Activated CD8-positive, alpha-beta memory T cell treated with anti-CD3 and anti-CD28 coated beads for 4 hours (primary cell): Measurements from ENCODE around the gene TMED1.

Experiments used
- DNase-seq, 2 donors: peaks; one replicate each; pipeline ENCODE4 v3.0.0-alpha.2; 2020; ENCODE audit warnings: low read depth in 2 of 2

TMED1 gene

DNA sequence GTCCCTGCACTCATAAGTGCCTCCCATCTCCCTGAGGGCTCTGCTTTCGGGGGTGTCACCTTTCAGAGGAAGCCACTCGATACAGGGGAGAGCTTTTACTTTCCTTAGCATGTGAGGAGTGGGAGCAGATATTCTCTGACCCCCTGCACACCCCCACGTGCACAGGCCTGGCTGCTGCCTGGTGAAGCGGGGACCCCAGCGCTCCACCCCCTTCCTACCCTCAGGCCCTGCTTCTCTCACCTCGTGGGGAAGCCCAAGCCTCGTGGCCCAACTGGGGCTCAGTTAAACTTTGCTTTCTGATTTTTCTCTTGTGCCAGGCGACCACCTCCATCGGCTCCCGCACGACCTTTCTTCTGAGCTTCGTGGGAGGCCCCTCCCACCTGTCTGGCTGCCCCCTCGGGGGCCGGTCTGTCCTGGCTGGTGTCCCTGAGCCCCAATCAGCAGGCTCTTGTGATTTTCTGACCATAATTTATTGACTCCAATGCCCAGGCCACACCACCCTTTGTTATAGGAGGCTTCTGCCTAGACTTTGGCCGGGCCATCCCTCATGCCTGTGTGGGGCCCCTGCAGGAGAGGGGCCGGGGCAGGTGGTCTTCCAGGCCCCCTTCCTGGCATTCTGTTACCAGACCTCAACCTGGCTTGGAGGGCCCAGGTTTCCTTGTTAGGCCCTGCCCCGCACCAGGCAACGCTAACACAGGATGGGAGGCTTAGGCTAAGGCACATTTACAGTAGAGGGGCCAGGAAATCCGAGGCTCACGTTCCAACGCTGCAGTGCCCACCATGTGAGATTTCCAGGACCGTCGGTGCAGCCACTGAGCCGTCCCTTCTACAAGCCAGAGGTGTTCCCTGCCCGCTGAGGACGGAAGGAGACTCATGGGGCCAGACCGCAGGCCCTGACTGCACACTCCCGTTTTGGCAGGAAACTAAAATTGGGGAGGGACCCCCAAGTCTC, 3.7 kb downstream of the TMED1 start:
- no peak for DNase-seq

DNA sequence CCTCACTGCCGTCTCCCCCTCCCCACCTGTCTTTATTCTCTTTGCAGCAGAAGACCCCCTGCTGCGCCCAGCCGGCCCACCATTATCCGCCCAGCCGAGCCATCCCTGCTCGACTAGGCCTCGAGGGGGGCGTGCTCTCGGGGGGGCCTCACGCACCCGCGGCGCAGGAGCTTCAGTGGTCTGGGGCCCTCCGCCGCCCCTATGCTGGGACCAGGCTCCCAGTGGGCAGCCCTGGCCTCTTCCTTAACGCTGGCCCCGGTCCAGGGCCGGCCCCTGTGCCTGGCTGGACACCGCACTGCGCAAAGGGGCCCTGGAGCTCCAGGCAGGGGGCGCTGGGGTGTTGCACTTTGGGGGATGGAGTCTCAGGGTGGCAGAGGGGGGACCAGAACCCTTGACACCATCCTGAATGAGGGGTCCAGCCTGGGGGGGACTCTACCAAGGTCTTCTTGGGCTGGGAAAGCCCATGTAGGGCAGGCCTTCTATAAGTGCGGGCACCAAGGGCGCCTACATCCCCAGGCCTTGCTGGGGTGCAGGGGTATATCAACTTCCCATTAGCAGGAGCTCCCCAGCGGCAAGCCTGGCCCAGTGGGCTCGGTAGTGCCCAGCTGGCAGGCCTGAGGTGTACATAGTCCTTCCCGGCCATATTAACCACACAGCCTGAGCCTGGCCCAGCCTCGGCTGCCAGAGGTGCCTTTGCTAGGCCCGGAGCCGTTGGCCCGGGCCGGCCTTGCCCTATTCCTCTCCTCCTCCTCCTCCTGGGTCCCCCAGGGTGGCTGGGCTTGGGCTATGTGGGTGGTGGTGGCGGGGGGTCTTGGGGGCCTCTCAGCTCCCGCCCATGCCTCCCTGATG, 4.9 kb downstream of the TMED1 start:
- DNase-seq: no peak

DNA sequence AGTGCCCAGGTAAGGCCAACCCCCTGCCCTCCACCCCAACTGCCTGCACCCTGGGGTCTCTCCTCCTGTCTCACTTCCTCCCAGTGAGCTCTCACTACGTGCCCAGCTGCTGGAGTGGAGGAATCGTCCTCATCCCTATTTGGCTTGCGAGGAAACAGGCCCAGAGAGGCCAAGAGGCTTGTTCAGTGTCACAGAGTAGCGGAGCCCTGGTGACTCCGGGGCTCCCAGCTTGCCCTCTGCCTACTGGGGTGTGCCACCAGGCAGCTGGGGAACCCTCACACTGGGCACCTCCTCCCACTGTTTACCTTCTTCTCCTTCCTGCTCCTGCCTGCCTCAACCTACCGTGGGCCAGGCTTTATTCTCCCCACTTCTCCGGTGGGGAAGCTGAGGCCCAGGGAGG, 5.6 kb downstream of the TMED1 start:
- no peak for DNase-seq

DNA sequence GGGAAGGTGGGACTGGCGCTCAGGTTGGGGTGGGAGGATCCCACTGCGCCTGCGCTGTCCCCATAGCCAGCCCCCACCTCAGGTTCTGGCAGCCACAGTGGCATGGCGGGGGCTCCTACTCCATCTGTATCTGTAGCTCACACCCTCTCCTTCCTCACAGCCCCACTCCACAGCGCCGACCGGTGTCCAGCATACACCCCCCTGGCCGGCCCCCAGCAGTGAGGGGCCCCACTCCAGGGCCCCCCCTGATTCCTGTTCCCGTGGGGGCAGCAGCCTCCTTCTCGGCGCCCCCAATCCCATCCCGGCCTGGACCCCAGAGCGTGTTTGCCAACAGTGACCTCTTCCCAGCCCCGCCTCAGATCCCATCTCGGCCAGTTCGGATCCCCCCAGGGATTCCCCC, 6.0 kb downstream of the TMED1 start:
- no peak for DNase-seq

DNA sequence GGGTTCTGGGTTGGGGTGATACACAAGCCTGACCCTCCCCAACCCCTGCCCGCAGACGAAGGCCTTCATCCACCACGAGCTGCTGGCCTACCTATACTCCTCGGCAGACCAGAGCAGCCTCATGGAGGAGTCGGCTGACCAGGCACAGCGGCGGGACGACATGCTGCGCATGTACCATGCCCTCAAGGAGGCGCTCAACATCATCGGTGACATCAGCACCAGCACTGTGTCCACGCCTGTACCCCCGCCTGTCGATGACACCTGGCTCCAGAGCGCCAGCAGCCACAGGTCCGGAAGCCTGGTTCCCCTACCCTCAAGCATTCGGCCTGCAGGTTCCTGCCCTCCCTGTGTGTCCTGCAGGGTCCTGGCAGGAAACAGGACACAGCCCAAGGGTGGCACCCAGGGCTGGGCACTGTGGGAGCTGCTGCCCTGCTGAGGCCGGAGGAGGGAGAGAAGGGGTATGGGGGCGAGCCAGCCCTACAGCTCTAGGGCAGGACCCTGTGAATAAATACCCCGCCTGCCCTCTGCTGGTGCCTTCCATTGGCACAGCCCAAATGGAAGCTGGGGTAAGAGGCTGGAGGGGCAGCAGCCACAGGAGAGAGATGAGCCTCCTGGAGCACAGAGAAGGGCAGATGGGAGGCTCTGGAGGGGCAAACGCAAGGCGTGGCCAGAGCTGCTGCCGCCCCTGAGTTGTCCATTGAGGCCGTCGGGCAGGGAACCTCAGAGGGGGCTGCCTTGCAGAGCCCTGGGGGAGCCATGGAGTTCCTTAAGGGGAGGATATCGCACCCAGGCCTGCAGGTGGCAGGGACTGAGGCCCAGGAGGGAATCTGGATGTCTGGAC, 6.8 kb downstream of the TMED1 start:
- DNase-seq: no peak

DNA sequence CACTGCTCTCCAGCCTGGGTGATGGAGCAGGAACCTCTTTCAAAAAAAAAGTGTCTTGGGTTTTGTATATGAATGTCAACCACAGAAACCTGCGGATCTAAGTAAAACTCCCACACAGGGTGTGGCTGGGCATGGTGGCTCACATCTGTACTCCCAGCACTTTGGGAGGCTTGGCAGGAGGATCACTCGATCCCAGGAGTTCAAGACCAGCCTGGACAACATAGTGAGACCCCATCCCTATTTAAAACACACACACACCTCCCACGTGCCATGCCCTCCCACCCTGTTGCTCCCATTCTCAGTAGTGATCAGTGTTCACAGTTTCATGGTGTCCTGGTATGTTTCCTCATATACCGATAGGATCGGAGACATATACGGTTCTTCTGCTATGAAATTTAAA, 9.2 kb downstream of the TMED1 start:
- no peak for DNase-seq

DNA sequence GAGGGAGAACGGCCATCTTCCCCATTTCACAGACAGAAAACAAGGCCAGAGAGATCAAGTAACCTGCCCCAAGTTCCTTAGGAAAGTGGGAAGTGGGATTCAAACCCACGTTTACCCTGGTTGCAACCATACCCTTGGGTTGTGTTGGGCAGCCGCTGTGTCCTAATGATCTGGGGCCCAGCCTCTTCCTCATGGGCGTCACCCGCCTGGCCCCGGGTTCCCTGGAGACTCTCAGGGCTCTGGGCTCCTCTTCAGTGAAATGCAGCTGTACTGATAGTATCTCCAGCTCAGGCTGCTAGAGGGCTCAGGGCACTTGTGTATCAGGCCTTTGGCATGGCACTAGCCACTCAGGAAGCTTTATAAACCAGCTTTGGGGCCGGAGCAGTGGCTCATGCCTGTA, 9.8 kb downstream of the TMED1 start:
- no peak for DNase-seq

DNA sequence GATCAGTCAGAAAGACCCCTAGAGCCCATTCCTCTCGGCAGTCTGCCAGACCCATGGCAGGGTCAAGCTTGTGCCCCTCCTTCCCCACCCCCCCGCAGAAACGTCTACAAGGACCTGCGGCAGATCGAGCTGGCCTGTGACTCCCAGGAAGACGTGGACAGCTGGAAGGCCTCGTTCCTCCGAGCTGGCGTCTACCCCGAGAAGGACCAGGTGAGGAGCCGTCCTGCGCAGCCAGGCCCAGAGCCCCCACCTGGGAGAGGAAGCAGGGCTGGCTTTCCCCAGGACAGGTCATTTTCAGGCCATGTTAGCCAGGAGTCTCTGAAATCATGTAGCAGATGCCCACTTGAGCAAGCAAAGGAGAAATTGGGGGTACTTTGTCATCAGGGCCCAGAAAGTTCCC, 12.3 kb downstream of the TMED1 start:
- DNase-seq: no peak

DNA sequence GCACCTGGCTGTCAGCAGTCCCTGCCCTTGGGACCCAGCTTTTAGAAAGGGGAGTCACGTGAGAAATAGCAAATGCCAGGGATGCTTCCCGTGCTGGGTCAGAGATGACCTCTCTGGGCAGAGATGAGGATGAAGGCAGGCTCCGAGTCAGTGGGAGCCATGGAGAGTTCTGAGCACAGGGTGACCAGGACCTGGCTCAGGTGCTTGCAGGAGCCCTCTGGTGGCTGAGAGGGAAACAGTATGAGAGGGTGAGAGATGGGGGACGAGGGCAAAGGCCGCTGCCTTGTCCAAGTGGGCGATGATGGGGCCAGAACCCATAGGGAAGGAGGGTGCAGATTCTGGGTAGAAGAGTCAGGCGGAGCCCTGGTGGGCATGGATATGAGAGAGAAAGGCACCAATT, 15.8 kb downstream of the TMED1 start:
- no peak for DNase-seq

DNA sequence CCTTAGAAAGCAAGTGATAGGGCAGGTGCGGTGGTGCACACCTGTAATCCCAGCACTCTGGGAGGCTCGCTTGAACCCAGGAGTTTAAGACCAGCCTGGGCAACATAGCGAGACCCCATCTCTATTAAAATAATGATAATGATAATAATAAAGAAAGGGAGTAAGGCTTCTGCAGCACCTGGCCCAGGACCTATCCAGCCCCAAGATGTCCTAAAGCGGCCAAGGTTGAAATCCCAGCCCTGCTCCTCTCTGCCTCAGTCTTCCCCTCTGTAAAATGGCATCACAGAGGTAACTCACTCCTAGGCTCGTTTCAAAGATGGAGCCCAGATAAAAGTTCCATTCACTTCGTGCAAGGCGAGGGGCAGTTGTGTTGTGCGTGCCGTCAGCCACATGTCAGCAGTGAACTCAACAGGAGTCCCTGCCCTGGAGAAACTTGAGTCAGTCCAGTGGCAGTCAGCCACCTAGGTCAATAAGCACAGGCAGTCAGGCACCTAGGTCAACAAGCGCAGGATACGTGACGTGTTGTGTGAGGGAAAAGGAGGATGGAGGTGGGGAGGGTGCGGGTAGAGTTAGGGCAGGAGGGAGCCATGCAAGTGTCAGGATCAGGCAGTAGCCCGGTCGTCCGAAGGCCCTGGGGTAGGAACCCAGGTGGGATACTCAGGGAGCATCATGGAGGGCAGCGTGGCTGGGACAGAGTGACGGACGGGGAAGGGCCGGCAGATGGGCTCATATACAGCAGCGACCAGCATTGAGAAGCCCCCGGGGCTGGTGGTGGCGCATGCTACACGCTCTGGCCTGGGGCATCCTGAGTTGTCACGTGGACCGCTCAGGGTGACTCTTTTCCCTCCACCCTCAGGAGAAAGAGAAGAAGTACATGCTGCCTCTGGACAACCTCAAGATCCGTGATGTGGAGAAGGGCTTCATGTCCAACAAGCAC, 16.6 kb downstream of the TMED1 start:
- DNase-seq: no peak

DNA sequence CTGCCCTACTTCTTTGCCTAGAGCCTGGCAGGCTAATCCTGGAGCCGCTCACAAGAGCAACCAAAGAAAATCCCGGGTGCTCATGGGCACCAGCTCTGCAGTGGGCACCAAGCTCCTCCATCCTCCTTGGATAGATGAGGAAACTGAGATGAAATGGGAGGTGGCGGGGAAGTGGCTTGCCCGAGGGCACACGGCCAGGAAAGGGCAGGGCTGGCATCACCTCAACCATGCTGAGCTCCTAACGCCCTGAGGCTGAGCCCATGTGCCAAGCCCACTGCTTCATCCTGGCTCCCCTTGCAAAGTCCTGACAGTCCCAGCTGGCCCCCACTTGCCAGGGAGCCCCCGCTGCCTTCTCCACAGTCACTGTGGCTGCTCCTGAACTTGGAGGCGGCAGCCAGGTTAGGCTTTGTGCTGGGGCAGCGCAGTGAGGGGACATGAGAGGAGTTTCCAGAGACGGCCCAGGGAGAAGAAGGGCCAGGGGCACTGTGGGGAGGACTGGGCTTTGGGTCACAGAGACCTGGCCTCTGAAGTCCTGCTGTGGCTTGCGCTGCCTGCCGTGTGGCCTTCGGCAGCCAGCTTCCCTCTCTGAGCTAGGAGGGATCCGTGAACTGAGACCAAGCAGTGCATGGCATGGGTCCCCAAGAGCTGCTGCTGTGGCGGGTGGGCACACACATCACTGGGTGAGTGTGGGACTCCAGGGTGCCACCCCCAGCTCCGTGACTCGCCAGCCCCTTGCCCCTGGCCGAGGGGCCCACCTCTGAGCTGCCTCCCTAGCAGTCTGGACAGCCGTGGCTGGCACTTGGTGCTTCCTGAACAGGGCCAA, 17.5 kb downstream of the TMED1 start:
- DNase-seq: no peak

DNA sequence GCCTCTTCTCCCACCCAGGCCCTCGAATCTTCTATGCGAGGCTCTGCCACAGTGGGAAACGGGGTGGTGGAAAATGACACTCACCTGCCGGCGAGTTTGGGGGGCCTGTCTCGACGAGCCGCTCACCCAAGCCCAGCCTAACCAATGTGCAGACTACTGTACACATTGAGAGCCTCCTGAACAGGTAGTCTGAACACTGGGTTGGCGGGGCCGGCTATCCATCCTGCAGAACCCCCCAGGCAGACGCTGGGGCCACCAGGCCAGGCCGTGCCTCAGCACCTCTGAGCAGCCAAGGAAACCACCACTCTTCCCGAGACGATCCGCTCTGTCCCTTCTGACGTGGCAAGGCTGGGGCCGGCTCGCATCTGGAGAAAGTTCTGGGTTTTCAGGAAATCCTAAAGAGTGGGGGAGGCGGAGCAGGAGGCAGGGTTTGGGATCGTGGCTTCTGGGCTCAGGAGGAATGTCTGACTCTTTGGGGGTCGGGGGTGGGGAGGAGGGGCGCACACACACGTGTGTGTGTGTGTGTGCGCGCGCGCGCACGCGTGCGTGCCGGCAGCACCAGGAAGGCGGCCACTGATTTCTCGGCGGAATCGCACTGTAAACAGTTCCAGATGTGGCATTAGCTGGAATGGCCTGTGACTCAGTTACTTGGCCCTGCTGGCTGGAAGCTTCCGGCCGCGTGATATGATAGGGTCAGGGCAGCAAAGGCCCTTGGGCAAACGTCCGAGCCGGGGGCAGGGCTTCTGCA, 18.5 kb downstream of the TMED1 start:
- no peak for DNase-seq

DNA sequence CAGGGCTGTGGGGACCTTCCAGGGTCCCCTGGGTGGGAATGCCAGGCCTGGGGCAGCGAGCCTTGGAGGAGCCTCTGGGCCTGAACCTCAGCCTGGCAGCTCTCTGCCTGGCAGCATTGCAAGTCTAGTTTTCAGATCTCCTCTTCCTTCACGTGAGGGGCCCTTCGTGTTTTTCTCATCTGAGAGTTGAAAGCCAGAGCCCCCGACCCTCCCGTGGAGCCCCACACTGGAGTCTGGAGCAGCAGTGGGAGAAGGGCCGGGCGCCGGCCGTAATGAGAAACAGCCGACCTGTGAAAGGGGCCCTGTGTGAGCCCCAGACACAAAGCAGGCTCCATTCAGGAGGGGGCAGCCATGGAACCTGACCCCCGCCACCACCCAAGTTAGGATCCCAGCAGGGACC, 19.3 kb downstream of the TMED1 start:
- DNase-seq: no peak

DNA sequence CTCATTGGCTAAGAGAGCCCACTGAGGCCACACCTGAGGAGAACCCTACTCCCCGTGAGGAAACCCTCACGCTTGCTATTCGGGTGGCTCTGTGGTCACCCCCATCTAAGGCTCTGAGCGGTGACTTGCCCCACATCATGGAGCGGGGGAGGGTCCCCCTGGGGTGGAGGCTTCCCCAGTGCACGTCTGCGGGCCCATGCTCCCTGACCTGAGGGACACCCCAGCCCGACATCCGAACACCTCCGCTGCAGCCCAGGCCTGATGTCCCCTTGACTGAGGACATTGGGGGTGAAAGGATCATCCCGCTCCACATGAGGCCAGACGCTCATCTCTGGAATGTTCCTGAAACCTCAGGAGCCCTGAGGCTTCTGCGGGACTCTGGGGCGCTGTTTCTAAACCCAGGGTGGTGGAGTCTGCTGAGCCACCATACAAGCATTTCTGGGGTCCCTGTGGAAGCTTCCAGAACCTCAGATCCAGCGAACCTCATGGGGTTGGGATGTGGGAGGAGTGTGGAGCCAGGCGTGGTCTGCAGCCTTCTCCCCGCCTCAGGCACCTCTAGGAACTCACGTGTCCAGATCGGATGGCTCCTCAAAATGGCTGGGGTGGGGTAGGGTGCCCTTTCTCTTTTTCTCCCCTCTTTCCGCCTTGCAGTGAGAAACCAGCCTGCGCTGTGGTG, 19.9 kb downstream of the TMED1 start:
- no peak for DNase-seq

DNA sequence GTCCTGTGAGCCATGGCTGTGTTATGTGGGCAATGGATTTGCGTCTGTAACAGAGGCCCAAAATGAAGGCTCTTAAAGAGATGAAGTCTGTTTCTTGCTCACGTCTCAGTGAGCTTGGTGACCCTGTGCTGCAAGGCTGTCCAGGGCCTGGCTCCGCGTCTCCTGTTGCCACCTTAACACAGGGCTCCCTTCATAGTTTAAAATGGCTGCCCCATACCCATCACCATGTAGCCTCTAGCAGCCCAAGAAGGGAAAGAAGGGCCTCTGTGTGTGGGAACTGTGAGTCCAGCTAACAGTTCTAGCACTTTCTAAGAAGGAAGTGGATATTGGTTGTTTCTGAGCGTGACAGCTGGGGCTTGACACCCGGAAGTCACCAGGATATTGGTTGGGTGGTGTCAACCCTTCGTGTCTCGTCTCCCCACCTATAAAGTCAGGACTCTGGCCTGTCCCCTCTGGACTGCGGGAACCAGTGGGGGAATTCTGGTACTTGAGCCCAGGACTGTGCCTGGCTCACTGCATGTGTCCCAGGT, 20.9 kb downstream of the TMED1 start:
- no peak for DNase-seq

DNA sequence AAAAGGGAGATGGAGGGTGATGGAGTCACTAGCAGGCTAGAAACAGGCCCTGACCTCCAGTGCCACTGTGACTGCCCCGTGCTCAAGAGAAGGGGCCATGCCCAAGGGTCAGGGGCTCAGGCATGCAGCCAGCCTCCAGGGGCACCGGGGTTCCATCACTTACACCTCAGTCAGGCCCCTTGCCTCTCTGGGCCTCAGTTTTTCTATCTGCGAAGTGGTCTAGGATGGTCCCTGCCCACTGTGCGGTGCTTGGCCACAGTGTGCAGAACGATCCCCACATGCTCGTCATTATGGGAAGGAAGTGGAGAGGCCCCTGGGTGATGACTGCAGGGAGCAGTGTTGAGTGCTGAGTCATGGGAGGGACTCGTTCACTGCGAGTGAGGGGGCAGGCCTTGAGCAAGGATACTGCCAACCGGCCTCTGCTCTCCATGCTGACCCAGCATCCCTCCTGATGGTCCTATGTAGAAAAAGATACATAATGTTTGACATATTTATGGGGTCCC, 23.1 kb downstream of the TMED1 start:
- DNase-seq: no peak

DNA sequence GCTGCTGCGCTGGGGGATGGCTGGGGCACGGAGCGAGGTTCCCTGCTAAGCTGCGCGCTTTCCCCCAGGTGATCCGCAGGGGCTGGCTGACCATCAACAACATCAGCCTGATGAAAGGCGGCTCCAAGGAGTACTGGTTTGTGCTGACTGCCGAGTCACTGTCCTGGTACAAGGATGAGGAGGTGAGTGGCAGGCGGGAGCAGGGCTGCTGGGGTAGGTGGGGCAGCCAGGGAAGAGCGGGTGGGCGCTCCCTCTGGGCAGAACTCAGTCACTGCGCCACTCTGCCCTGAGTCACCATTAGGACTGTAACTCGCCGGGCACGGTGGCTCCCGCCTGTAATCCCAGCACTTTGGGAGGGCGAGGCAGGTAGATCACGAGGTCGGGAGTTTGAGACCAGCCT, 23.8 kb downstream of the TMED1 start:
- DNase-seq: no peak
